Hematopoietic multipotent progenitor cell (in vitro differentiated cells): ENCODE data around the gene MRM2. TPM values are rescaled to one million over a fixed set of nuclear protein-coding genes. Genes with fewer than 3 reads are reported as not detected.

Source experiments
- DNase-seq, 3 donors: peaks; one replicate each; pipeline ENCODE4 v3.0.0-alpha.2; 2011 to 2015; ENCODE audit warnings: low read depth in 2 of 3, low spot score in 2 of 3
- total RNA-seq: library from RNA; depleted of rRNA; stranded (reverse); fragments of >200 nt; gene quantifications from one replicate; pipeline ENCODE4 v1.2.3, GENCODE V29; 2012

MRM2 gene
- total RNA-seq = 12.7 TPM

- DNase-seq = no peak
Observed at GRCh38 chr7:2241580-2242540, at the start of gene MRM2, which contains the start of gene NUDT1. Gene MRM2 (minus strand): TSS chr7:2242205. CDS start chr7:2242169, 36 bp downstream. Gene NUDT1 (plus strand): TSS chr7:2242226. CDS start chr7:2244575, 2,349 bp downstream.

DNA sequence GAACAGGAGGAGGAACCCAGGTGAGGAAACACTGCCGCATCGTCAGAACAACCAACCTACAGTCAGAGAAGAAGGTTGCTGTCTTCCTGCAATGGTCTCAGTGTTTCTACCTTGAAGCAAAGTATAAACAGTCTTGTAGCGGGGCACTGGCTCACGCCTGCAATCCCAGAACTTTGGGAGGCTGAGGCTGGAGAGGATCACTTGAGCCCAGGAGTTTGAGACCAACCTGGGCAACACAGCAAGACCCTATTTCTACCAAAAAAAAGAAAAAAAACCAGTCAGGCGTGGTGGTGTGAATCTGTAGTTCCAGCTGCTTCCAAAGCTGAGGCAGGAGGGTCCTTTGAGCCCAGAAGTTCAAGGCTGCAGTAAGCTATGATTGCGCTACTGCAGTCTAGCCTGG is 48.9 kb upstream of the MRM2 start:
- DNase-seq = no peak

GRCh38 chr7:2289621-2290020 is 47.6 kb upstream of the MRM2 start:
- no peak for DNase-seq

- no peak for DNase-seq
Observed at GRCh38 chr7:2289111-2289586, 47.1 kb upstream of the MRM2 start.

DNA sequence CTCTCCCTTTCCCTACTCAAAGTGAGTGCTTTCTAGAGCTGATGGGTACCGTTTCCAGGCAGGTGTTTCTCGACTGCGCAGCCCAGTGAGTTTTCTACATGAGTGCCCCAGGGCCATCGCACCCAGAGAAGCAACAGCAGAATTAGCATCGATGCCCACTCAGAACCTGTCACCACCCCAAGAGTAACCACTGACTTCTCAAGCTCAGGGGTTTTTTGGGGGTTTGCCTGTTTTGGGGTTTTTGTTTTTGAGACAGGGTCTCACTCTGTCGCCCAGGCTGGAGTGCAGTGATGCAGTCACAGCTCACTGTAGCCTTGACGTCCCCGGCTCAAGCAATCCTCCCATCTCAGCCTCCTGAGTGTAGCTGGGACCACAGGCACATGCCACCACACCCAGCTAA is 46.5 kb upstream of the MRM2 start:
- DNase-seq = no peak

- DNase-seq = no peak
Observed at GRCh38 chr7:2287745-2288144, 45.7 kb upstream of the MRM2 start.

GRCh38 chr7:2283074-2283473 is 41.1 kb upstream of the MRM2 start:
- no peak for DNase-seq

DNA sequence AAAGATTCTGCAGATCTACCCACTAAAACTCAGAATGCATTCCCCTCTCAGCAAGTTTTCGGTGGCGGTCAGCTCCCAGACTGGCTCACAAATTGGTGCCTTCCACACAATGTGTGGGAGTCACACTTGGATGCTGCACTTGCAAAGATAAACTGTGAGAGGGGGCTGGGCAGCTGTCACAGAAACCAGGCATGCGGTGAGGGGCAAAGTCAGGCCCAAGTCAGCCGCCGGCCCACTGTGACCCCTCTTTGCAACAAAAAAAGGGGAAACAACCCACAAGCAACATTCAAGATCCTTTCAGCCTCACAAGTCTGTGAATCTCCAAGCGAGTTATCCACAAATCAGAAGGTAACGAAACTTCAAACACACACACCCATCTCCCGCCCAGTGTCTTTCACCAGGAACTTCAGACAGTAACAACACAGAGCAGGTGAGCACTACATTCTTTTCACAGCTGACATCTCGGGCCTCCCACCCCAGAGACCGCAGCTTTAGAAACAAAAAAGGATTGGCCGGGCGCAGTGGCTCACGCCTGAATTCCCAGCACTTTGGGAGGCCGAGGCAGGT is 40.3 kb upstream of the MRM2 start:
- no peak for DNase-seq

- no peak for DNase-seq
Observed at GRCh38 chr7:2281541-2281940, 39.5 kb upstream of the MRM2 start.

DNA sequence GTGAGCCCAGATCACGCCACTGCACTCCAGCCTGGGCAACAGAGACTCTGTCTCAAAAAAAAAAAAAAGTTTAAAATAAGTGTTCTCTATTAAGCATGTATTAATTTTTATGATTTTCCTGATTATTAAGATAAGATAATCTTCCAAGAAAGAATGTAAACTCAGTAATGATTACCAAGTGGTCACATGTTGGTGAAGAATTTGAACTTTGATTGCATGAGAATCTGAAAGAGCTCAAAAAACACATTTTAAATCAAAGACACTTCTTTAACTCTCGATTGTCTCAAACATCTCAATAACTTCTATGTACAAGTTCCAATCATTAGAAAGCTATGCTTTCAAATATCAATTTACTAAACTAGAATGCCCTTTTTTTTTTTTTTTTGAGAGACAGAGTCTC is 38.4 kb upstream of the MRM2 start:
- no peak for DNase-seq

- no peak for DNase-seq
Observed at GRCh38 chr7:2279896-2280295, 37.9 kb upstream of the MRM2 start.

GRCh38 chr7:2278026-2278425 is 36.0 kb upstream of the MRM2 start:
- DNase-seq = no peak

DNA sequence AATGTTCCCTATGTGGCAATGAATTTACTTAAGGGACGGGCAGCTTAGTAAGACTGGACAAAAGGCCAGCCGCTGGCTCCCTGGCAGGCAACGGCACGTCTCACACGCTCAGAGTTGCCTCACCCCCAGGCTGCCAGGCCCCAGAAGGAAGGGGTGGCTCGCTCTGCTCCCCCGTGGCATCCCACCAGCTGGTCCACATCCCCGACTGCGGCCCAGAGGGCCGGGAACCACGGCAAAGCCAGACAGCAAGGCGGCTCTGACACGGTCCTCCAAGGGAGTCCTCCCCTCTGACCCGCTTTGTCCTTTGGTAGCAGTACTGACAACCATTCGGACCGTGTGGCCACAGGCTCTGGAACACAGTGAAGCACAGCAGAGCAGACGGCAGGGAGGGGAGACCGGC is 34.1 kb upstream of the MRM2 start:
- DNase-seq = no peak

GRCh38 chr7:2275101-2275500 is 33.1 kb upstream of the MRM2 start:
- DNase-seq = no peak

- no peak for DNase-seq
Observed at GRCh38 chr7:2274666-2275065, 32.7 kb upstream of the MRM2 start.

GRCh38 chr7:2273866-2274265 is 31.9 kb upstream of the MRM2 start:
- no peak for DNase-seq

DNA sequence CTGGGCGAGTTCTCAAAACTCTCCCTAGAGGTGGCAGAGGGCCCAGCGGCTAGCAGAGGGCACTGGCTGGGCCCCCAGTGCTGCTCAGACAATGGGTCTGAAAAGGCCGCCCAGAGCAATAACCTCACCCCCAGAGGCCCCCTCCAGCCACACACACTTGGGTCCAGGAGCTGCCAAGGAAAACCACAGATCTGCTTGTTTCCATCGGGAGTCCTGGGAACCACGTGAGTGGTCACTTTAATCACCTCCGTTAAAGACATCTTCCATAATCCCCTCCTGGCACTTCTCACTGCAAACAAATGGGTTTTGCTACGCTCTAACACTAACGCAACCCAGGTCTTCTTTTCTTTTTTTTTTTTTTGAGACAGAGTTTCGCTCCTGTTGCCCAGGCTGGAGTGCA is 30.0 kb upstream of the MRM2 start:
- no peak for DNase-seq

DNA sequence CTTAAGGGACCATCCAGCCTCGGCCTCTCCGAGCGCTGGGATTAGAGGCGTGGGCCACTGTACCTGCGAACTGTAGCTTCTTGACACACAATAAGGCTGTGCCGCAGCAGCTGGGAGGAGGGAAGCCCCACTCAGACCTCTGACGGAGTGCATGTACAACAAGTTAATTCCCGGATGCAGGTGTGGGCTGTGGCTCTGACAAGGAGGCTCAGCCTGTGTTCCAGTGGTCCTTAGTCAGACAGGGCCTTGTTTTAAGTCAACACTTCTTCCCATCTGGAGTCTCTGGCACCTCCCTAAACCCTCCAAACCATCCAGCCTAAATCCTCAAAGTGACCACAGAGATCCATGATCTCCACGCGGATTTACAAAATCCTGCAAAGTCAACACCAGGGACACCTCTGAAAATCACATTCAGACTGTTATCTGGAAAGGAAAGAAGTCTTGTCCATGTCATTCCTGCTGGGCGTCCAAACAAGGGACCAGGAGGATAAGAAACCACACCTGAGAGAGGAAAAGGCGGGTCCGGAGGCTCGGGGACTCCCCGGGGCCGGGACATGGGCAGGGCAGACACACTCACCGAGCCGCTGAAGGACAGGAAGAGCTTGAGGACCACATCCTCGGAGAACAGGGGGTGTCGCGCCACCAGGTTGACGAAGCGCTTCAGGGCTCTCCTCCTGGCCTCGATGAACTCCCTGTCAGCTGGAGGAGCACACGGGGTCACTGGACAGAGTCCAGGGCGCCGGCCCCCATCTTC is 29.4 kb upstream of the MRM2 start:
- DNase-seq = no peak

DNA sequence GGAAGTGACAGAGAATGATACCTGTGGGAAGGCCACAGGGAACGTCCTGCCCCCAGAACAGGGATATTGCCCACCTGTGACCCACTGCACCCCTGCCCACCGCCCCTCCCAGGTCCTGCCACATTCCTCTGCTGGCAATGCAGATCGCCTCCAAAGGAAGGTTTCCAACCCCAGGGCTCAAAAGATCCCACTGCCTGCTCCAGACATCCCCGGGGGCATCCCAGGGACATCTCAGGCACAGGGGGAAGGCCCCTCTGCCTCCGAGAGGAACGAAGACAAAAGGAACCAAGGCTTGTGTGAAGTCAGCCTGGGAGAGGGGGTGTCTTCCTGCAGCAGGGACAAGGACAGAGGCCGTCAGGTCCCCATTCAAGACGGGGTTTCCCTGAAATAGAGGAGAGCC is 28.5 kb upstream of the MRM2 start:
- no peak for DNase-seq

DNA sequence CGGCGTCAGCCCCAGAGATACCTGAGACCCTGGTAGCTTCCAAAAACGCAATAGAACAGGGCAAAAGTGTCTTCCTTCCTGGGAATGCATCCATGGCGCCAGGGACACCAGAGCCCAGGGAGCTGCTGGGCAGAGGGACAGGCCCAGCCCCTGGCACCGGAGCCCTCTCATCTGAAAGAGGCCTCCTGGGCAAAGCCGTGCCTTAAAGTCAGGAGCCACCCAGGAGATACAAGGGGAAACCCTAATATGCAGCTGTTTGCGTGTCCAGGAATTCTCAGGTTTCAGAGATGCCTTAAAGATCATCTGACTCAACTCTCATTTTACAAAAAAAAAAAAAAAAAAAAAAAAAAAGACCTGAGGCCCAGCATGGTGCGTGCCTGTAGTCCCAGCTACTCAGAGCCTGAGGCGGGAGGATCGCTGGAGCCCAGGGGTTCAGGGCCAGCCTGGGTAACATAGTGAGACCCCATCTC is 28.0 kb upstream of the MRM2 start:
- DNase-seq = no peak
